Thoracic aorta (tissue), 2 donors: ENCODE measurements around the gene TEFM. TPM values are rescaled to one million over a fixed set of nuclear protein-coding genes. Genes with fewer than 3 reads are reported as not detected.
"Not testable (repeated sequence)": the region's sequence is repeated elsewhere in the genome, so short reads cannot be mapped to it uniquely, and the experiment has no call there.

Experiments used
- ATAC-seq: fragments of 150-250 bp; one replicate; pipeline ENCODE4 v1.8.0; 2017; ENCODE audit warnings: low read depth; ENCODE audit not compliant: insufficient number of reproducible peaks, low FRiP score
- DNase-seq: peaks from one replicate; pipeline ENCODE4 v3.0.0-alpha.2; 2020; ENCODE audit warnings: low spot score
- H3K27ac ChIP-seq, 2 donors: fragments of 200-600 bp; sonication (generic); 1 replicate in 1 of 2; 2 replicates in 1 of 2; pipeline ENCODE4 v1.5.1; 2016; ENCODE audit warnings: mild to moderate bottlenecking in 2 of 2, moderate library complexity in 2 of 2
- H3K27me3 ChIP-seq: fragments of 200-600 bp; sonication (generic); replicated peaks from 2 replicates; pipeline ENCODE4 v1.6.0; 2016; ENCODE audit warnings: mild to moderate bottlenecking; ENCODE audit not compliant: insufficient read depth
- H3K36me3 ChIP-seq: fragments of 200-600 bp; sonication (generic); one replicate; pipeline ENCODE4 v1.5.1; 2016
- H3K4me1 ChIP-seq, 2 donors: fragments of 200-600 bp; sonication (generic); 1 replicate in 1 of 2; 2 replicates in 1 of 2; pipeline versions ENCODE4 v1.5.1 to v1.6.0; 2016; ENCODE audit warnings: low read depth in 2 of 2, mild to moderate bottlenecking in 1 of 2; ENCODE audit not compliant: control insufficient read depth in 1 of 2
- H3K4me3 ChIP-seq: fragments of 200-600 bp; sonication (generic); 2 replicates; pipeline ENCODE4 v1.5.1; 2016; ENCODE audit warnings: mild to moderate bottlenecking
- H3K9me3 ChIP-seq: fragments of 200-600 bp; sonication (generic); 2 replicates; pipeline ENCODE4 v1.5.1; 2016
- CTCF ChIP-seq: fragments of 200-600 bp; sonication (generic); IDR thresholded peaks from one replicate; pipeline ENCODE4 v1.5.1; 2019; ENCODE audit warnings: antibody characterized with exemption
- total RNA-seq, 2 donors: library from RNA; depleted of rRNA; stranded (reverse); fragments of >200 nt; gene quantifications; one replicate each; pipeline versions ENCODE4 v1.1.0 to v1.2.3, GENCODE V29; 2016

TEFM gene
- total RNA-seq, 2 donors from 2014 or later = 9.1 to 22.8 TPM

- H3K4me1 ChIP-seq = no peaks in the 10 kb centered on the region
- H3K36me3 ChIP-seq = no peaks in the 10 kb centered on the region
- no peak overlapping the region for H3K4me3 ChIP-seq
- no peaks in the 10 kb centered on the region for H3K9me3 ChIP-seq
- H3K27me3 ChIP-seq = no peaks in the 10 kb centered on the region
- no peak for DNase-seq
- no peak for ATAC-seq
- TF ChIP-seq CTCF = no peak
- H3K27ac ChIP-seq = peak overlapping the region in 1 of 2 donors; percentile 7
Observed at GRCh38 chr17:30950189-30950588, 44.2 kb upstream of the TEFM start.

GRCh38 chr17:30947796-30948195, 41.8 kb upstream of the TEFM start:
- no peak for DNase-seq
- Histone ChIP-seq H3K27ac (no peak overlapping the region), H3K4me1 (no peaks in the 10 kb centered on the region), H3K36me3 (no peaks in the 10 kb centered on the region), H3K4me3 (no peak overlapping the region), H3K9me3 (no peaks in the 10 kb centered on the region), H3K27me3 (no peaks in the 10 kb centered on the region)
- ATAC-seq = no peak
- no peak for TF ChIP-seq CTCF

GRCh38 chr17:30942308-30943079, 36.5 kb upstream of the TEFM start:
- no peak overlapping the region for H3K27ac ChIP-seq
- ATAC-seq = no peak

GRCh38 chr17:30939051-30939689, 33.1 kb upstream of the TEFM start:
- TF ChIP-seq CTCF = no peak
- no peak for DNase-seq
- H3K9me3 ChIP-seq = no peaks in the 10 kb centered on the region
- no peaks in the 10 kb centered on the region for H3K36me3 ChIP-seq
- H3K4me3 ChIP-seq = no peak overlapping the region
- no peak overlapping the region for H3K27ac ChIP-seq
- no peaks in the 10 kb centered on the region for H3K4me1 ChIP-seq
- no peak for ATAC-seq
- H3K27me3 ChIP-seq = no peaks in the 10 kb centered on the region

More at GRCh38 chr17:30942308-30943079, 36.5 kb upstream of the TEFM start:
- H3K27me3 ChIP-seq = no peaks in the 10 kb centered on the region
- H3K36me3 ChIP-seq = no peaks in the 10 kb centered on the region
- H3K4me3 ChIP-seq = no peak overlapping the region
- TF ChIP-seq CTCF = no peak
- H3K9me3 ChIP-seq = no peaks in the 10 kb centered on the region
- no peaks in the 10 kb centered on the region for H3K4me1 ChIP-seq
- DNase-seq = no peak

- TF ChIP-seq CTCF = no peak
- DNase-seq = no peak
Observed at GRCh38 chr17:30933966-30934365, 27.9 kb upstream of the TEFM start.

GRCh38 chr17:30931582-30931981, 25.5 kb upstream of the TEFM start:
- H3K36me3 ChIP-seq, ATAC-seq, DNase-seq: not testable (repeated sequence)

More at GRCh38 chr17:30933966-30934365, 27.9 kb upstream of the TEFM start:
- Histone ChIP-seq H3K4me3 (no peak overlapping the region), H3K27me3 (no peaks in the 10 kb centered on the region), H3K4me1 (no peaks in the 10 kb centered on the region), H3K36me3 (no peaks in the 10 kb centered on the region), H3K9me3 (no peaks in the 10 kb centered on the region), H3K27ac (no peak overlapping the region)
- ATAC-seq = no peak

More at GRCh38 chr17:30931582-30931981, 25.5 kb upstream of the TEFM start:
- not testable (repeated sequence) for H3K27me3 ChIP-seq, H3K4me3 ChIP-seq, H3K27ac ChIP-seq, H3K9me3 ChIP-seq, H3K4me1 ChIP-seq
